H1 (cell line): ENCODE results near the gene LILRA1. TPM values are rescaled to one million over a fixed set of nuclear protein-coding genes. Genes with fewer than 3 reads are reported as not detected.

Source experiments
- CHD2 ChIP-seq: IDR thresholded peaks from 2 replicates; pipeline ENCODE4 v1.6.1; 2012; ENCODE audit warnings: low read length, improper control_type of control experiment
- TAF1 ChIP-seq: IDR thresholded peaks from 2 replicates; pipeline ENCODE4 v1.6.1; 2011; ENCODE audit warnings: mild to moderate bottlenecking, low read depth, low read length
- polyA plus RNA-seq, 7 experiments: library from polyadenylated mRNA; depleted of rRNA in 3 of 7; stranded (reverse) in 5 of 7; unstranded in 2 of 7; fragments of >200 nt in 5 of 7; fragments of 200-250 nt in 2 of 7; gene quantifications; 1 replicate in 5 of 7; 2 replicates in 1 of 7; 4 replicates in 1 of 7; pipeline versions ENCODE4 v1.2.1 to v1.2.3, GENCODE V29; 2011 to 2013; ENCODE audit warnings: missing spikeins in 2 of 7, mixed read lengths in 2 of 7
- total RNA-seq: library from RNA; stranded (reverse); fragmentation: NEBNext Ultra II Directional; extraction: Animal tissue kit (Norgen Biotek cat#: 25700); gene quantifications from 2 replicates; pipeline ENCODE4 v1.2.1, GENCODE V29; 2021
- TF ChIP-seq, protein P1 (sequence below), 3 experiments: IDR thresholded peaks; 1 replicate in 2 of 3; 2 replicates in 1 of 3; pipeline versions ENCODE4 v1.5.1 to v1.6.1; 2011; ENCODE audit warnings: low read length in 3 of 3, mild to moderate bottlenecking in 3 of 3, inconsistent platforms in 2 of 3, low read depth in 1 of 3, moderate library complexity in 1 of 3; ENCODE audit not compliant: insufficient read depth in 1 of 3; ENCODE audit errors: control extremely low read depth in 1 of 3

Gene LILRA1
- total and polyA plus RNA-seq, 2 of the 8 experiments (the other 6 are each of a cell fraction or from before 2014, with no cell fraction given): not detected

DNA sequence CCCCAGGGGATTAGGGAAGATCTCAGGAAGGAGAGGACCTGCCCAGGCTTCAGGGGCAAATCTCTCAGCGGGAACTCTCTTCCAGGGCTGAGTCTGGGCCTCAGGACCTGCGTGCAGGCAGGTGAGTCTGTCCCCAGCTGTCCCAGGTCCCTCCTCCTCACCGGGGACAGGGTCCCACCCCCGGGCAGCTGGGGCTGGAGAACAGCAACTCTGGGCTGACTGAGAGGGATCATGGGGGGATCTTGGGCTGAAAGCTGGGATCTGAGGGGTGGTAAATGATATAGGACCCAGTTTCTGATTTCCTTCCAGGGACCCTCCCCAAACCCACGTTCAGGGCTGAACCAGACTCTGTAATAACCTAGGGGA lies 14.3 kb downstream of the LILRA1 start (continued):
- TF ChIP-seq TAF1 (no peak), CHD2 (no peak)
- TF ChIP-seq, protein P1, sequence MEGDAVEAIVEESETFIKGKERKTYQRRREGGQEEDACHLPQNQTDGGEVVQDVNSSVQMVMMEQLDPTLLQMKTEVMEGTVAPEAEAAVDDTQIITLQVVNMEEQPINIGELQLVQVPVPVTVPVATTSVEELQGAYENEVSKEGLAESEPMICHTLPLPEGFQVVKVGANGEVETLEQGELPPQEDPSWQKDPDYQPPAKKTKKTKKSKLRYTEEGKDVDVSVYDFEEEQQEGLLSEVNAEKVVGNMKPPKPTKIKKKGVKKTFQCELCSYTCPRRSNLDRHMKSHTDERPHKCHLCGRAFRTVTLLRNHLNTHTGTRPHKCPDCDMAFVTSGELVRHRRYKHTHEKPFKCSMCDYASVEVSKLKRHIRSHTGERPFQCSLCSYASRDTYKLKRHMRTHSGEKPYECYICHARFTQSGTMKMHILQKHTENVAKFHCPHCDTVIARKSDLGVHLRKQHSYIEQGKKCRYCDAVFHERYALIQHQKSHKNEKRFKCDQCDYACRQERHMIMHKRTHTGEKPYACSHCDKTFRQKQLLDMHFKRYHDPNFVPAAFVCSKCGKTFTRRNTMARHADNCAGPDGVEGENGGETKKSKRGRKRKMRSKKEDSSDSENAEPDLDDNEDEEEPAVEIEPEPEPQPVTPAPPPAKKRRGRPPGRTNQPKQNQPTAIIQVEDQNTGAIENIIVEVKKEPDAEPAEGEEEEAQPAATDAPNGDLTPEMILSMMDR (IDR thresholded peaks at IDR 0.05; ENCODE audit: control extremely low read depth in 1 of 3, insufficient read depth in 1 of 3, low read depth in 1 of 3, low read length in 3 of 3): no peak
